Stimulated activated CD8-positive, alpha-beta memory T cell treated with anti-CD3 and anti-CD28 coated beads, Interleukin-7, amount 100 ng/mL, for 1 hour (primary cell): ENCODE measurements around the gene GNLY.
"Not testable (repeated sequence)": the region's sequence is repeated elsewhere in the genome, so short reads cannot be mapped to it uniquely, and the experiment has no call there.

Experiments
- DNase-seq, 2 donors: peaks; one replicate each; pipeline ENCODE4 v3.0.0-alpha.2; 2020; ENCODE audit warnings: low read depth in 2 of 2

GNLY gene

GRCh38 chr2:85694052-85695025 is at the start of gene GNLY:
Gene GNLY (plus strand): TSS chr2:85694358. CDS start chr2:85694419, 61 bp downstream.
- DNase-seq, result no peak

- DNase-seq, result no peak
Observed at GRCh38 chr2:85644909-85645308, 49.2 kb upstream of the GNLY start.

GRCh38 chr2:85646166-85646565 is 48.0 kb upstream of the GNLY start:
- DNase-seq, result no peak

- DNase-seq, result no peak
Observed at GRCh38 chr2:85647823-85648526, 46.2 kb upstream of the GNLY start.

GRCh38 chr2:85648619-85649018 is 45.5 kb upstream of the GNLY start:
- DNase-seq, result no peak

GRCh38 chr2:85649201-85650190 is 44.7 kb upstream of the GNLY start:
- DNase-seq, result no peak

GRCh38 chr2:85650456-85650855 is 43.7 kb upstream of the GNLY start:
- no peak for DNase-seq

- DNase-seq, result no peak
Observed at GRCh38 chr2:85651097-85651496, 43.1 kb upstream of the GNLY start.

GRCh38 chr2:85652056-85652455 is 42.1 kb upstream of the GNLY start:
- no peak for DNase-seq

GRCh38 chr2:85653996-85654395 is 40.2 kb upstream of the GNLY start:
- DNase-seq, result no peak

- DNase-seq, result no peak
Observed at GRCh38 chr2:85655961-85656417, 38.2 kb upstream of the GNLY start.

- DNase-seq, result no peak
Observed at GRCh38 chr2:85656468-85656867, 37.7 kb upstream of the GNLY start.

- DNase-seq, result not testable (repeated sequence)
Observed at GRCh38 chr2:85657399-85657798, 36.8 kb upstream of the GNLY start.

- no peak for DNase-seq
Observed at GRCh38 chr2:85659324-85659981, 34.7 kb upstream of the GNLY start.

- not testable (repeated sequence) for DNase-seq
Observed at GRCh38 chr2:85660301-85660700, 33.9 kb upstream of the GNLY start.

GRCh38 chr2:85660725-85661124 is 33.4 kb upstream of the GNLY start:
- no peak for DNase-seq

GRCh38 chr2:85661139-85661858 is 32.9 kb upstream of the GNLY start:
- DNase-seq, result no peak

GRCh38 chr2:85662899-85663593 is 31.1 kb upstream of the GNLY start:
- no peak for DNase-seq
